ENCODE data around the gene UVRAG.

GRCh38 chr11:76105637-76106036 is 290.6 kb downstream of the UVRAG start:
- TF ChIP-seq YY1 (IDR thresholded peaks at IDR 0.05; ENCODE audit: insufficient read depth, insufficient replicate concordance, low read depth, low read length), result no peak
- no peak for TF ChIP-seq TBP (CRISPR knock-in tag; IDR thresholded peaks at IDR 0.05)
- TF ChIP-seq, protein P1, sequence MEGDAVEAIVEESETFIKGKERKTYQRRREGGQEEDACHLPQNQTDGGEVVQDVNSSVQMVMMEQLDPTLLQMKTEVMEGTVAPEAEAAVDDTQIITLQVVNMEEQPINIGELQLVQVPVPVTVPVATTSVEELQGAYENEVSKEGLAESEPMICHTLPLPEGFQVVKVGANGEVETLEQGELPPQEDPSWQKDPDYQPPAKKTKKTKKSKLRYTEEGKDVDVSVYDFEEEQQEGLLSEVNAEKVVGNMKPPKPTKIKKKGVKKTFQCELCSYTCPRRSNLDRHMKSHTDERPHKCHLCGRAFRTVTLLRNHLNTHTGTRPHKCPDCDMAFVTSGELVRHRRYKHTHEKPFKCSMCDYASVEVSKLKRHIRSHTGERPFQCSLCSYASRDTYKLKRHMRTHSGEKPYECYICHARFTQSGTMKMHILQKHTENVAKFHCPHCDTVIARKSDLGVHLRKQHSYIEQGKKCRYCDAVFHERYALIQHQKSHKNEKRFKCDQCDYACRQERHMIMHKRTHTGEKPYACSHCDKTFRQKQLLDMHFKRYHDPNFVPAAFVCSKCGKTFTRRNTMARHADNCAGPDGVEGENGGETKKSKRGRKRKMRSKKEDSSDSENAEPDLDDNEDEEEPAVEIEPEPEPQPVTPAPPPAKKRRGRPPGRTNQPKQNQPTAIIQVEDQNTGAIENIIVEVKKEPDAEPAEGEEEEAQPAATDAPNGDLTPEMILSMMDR (CRISPR knock-in tag; IDR thresholded peaks at IDR 0.05), result no peak
- no peak for TF ChIP-seq FOXM1 (CRISPR knock-in tag; IDR thresholded peaks at IDR 0.05)
- TF ChIP-seq, protein P2, sequence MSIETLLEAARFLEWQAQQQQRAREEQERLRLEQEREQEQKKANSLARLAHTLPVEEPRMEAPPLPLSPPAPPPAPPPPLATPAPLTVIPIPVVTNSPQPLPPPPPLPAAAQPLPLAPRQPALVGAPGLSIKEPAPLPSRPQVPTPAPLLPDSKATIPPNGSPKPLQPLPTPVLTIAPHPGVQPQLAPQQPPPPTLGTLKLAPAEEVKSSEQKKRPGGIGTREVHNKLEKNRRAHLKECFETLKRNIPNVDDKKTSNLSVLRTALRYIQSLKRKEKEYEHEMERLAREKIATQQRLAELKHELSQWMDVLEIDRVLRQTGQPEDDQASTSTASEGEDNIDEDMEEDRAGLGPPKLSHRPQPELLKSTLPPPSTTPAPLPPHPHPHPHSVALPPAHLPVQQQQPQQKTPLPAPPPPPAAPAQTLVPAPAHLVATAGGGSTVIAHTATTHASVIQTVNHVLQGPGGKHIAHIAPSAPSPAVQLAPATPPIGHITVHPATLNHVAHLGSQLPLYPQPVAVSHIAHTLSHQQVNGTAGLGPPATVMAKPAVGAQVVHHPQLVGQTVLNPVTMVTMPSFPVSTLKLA (IDR thresholded peaks at IDR 0.05), result no peak
- no peak for TF ChIP-seq TAF1 (CRISPR knock-in tag; IDR thresholded peaks at IDR 0.05)
- no peak for TF ChIP-seq TARDBP (CRISPR knock-in tag; IDR thresholded peaks at IDR 0.05)

Measured in HepG2 (cell line).